ENCODE measurements around the gene TRAK1. TPM values are rescaled to one million over a fixed set of nuclear protein-coding genes. Genes with fewer than 3 reads are reported as not detected.

The TRAK1 gene
- total and polyA plus RNA-seq, 10 of the 15 experiments (the other 5 are each of a cell fraction or from before 2014, with no cell fraction given), result 6.6 to 46.2 (median 23.7) TPM

- POLR2A ChIA-PET, result interaction anchor here (1.0 to 1.6 kb wide), 3 partner anchors 67 to 90 kb away, joined by 3 to 4 read pairs (median 3); no protein-coding TSS in a partner anchor
- H3K27ac ChIP-seq (ENCODE audit: control insufficient read depth, insufficient read depth), result peak overlapping the region; percentile 91
- H3K9ac ChIP-seq (ENCODE audit: control insufficient read depth, insufficient read depth, low read length), result no peak overlapping the region
- intact Hi-C loops (cut with micrococcal nuclease; ENCODE audit: unreplicated experiment), result no loop called here
- CTCF ChIA-PET, result interaction anchor here (0.6 to 6.6 kb wide), 3 partner anchors 23 to 67 kb away, joined by 3 to 45 read pairs (median 5); no protein-coding TSS in a partner anchor
- 0 out of 2 replicates have a peak, but pooled peaks have one; percentile 6 for TF ChIP-seq IRF4 (IDR thresholded peaks at IDR 0.05; ENCODE audit: low read depth, low read length)
- peak; percentile 73 for TF ChIP-seq RUNX3 (IDR thresholded peaks at IDR 0.05; ENCODE audit: low read length)
- peak; percentile 21; the same call in 1 of the 2 replicates for TF ChIP-seq ATF2 (IDR thresholded peaks at IDR 0.05; ENCODE audit: low read length)
- no peak for TF ChIP-seq SPI1 (IDR thresholded peaks at IDR 0.05; ENCODE audit: borderline replicate concordance, insufficient read depth, low read depth, low read length)
- no peak for ATAC-seq
- SMC1A ChIA-PET (ENCODE audit: uncharacterized antibody, unreplicated experiment), result interaction anchor here (0.9 to 6.6 kb wide), 2 partner anchors 66 to 91 kb away, joined by 3 to 26 read pairs; no protein-coding TSS in a partner anchor
- no peaks in the 10 kb centered on the region for H3K9me3 ChIP-seq (replicated peaks; ENCODE audit: control insufficient read depth, insufficient read depth, low read length)
- peaks cover 55% of the 10 kb centered on the region for H3K4me1 ChIP-seq (ENCODE audit: control insufficient read depth, insufficient read depth, low read length)
- RAD21 ChIA-PET (ENCODE audit: unreplicated experiment), result no interaction called here
- no TSS peak for BruUV-seq (replicated peaks)
- no peaks in the 10 kb centered on the region for H4K20me1 ChIP-seq (ENCODE audit: control insufficient read depth, insufficient read depth)
- DNase-seq (ENCODE audit: low read depth, low spot score), result no peak
- in situ Hi-C loops (cut with MboI), result loop anchor here (5.0 to 25.0 kb wide), 4 partner anchors 103 to 1787 kb away; no protein-coding TSS in a partner anchor
- H3K27me3 ChIP-seq (replicated peaks in 1 of 2; ENCODE audit: control insufficient read depth in 2 of 2, insufficient read depth in 2 of 2, low read length in 1 of 2), result no peaks in the 10 kb centered on the region
- H3K4me2 ChIP-seq (ENCODE audit: control insufficient read depth, insufficient read depth), result peak overlapping the region; percentile 95; the same call in 1 of the 2 replicates
- H2AFZ ChIP-seq (ENCODE audit: control insufficient read depth, low read depth, low read length), result no peak overlapping the region
- no peak overlapping the region for H3K4me3 ChIP-seq
- no peak for FAIRE-seq
- peaks cover 38% of the 10 kb centered on the region for H3K79me2 ChIP-seq (ENCODE audit: control insufficient read depth, insufficient read depth, low read length)
- H3K36me3 ChIP-seq (ENCODE audit: control insufficient read depth in 2 of 2, insufficient read depth in 2 of 2, low read length in 1 of 2), result peaks cover 3 to 7% of the 10 kb centered on the region in 2 experiments; a peak in 3 of 4 replicates
- WGBS (ENCODE audit: insufficient coverage, insufficient replicate concordance, low lambda C conversion rate, missing lambda C conversion rate), result 95% methylated on average over 5 of the region's 5 CpGs
Observed at GRCh38 chr3:42123824-42124658, 32.9 kb downstream of the TRAK1 start.

All from GM12878 (cell line).